GM11168 (cell line): ENCODE results near the gene MGAT2.
"Not testable (repeated sequence)": the region's sequence is repeated elsewhere in the genome, so short reads cannot be mapped to it uniquely, and the experiment has no call there.

Experiments used
- in situ Hi-C: fragments of 300-500 bp; cut with MboI; formaldehyde crosslinking; loops from one replicate; pipeline ENCODE4 v1.12.0; 2022; ENCODE audit warnings: low sequenced_read_pairs; ENCODE audit not compliant: unreplicated experiment

Gene MGAT2

DNA sequence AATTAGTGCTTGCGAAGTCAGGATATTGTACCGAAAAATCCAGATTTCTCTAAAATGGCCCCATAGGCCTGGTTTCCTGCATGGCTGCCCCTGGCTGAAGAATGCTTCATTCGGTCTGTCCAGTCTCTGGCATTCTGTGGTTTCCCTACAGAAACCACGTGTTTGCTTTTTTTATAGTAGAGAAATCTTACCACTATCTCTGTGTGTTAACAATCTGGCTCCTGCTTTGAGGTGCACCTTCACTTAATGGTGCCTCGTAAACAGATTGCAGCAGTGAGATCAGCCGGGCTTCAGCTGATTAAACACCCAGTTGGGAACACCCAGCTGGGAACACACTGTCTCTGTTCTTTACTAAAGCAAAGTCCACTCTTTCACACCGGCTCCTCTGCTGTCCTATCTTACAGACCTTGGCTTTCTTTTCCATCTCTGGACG is 21.1 kb downstream of the MGAT2 start:
- in situ Hi-C loops, result loop anchor here (10.0 to 25.0 kb wide), 2 partner anchors 123 to 446 kb away; partner anchors contain the start of gene KLHDC2

DNA sequence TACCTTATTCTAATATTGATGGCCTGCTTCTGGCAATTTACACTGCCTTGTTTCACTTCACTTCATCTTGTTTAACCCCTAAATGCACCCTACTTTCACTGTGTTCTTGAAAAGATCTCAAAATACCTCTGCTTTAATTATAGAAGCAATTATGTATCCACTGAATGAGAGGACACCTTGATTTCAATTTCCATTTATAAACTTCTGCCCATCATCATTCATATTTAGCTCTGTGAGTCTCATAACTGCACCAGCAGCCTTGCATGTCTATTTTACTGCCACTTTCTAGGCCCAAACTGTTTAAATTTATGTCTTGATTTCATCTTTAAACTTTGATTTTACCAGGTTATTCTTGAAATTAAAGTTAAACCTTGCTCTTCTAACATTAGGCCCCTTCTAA is 21.6 kb downstream of the MGAT2 start:
- in situ Hi-C loops, result loop anchor here (10.0 to 25.0 kb wide), 2 partner anchors 123 to 445 kb away; partner anchors contain the start of gene KLHDC2

DNA sequence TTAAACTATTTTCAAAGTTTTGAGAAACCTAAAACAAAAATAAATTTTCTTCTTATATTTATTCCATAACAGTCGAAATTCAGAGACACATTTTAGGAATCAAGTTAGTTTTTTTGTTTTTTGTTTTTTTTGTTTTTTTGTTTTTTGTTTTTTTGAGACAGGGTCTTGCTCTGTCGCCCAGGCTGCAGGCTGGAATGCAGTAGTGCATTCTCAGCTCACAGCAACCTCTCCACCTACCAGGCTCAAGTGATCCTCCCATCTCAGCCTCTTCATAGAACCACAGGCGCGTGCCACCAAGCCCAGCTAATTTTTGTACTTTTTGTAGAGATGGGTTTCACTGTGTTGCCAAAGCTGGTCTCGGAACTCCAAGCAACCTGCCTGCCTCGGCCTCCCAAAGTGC is 32.9 kb downstream of the MGAT2 start:
- in situ Hi-C loops, result no loop called here

DNA sequence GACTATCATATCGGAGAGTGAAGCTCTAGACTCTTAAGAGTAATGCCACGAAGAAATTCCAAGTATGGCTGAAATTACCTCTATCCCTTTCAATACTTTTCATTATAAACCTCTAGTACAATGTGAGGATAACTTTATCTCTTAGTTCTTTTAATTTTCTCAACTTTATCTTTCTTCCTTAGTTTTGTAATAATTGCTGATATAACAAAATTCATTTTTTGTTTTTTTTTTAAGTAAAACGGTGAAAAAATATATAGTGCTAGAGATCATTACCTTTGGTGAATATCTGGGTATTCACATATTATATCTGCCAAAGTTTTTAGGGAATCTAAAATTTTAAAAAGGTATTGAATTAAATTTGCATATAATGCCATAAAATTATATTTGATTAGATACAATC is 33.9 kb downstream of the MGAT2 start:
- in situ Hi-C loops, result no loop called here

DNA sequence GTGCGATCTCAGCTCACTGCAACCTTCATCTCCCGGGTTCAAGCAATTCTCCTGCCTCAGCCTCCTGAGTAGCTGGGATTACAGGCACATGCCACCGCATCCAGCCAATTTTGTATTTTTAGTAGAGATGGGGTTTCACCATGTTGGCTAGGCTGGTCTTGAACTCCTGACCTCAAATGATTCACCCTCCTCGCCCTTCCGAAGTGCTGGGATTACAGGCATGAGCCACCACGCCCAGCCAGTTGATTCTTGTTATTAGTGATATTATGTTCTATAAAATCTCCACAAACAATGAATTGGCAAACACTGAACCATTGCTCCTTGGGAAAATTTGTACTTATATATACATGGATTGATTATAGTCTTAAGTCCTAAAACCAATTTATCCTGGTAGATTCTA is 36.9 kb downstream of the MGAT2 start:
- in situ Hi-C loops, result not testable (repeated sequence)

DNA sequence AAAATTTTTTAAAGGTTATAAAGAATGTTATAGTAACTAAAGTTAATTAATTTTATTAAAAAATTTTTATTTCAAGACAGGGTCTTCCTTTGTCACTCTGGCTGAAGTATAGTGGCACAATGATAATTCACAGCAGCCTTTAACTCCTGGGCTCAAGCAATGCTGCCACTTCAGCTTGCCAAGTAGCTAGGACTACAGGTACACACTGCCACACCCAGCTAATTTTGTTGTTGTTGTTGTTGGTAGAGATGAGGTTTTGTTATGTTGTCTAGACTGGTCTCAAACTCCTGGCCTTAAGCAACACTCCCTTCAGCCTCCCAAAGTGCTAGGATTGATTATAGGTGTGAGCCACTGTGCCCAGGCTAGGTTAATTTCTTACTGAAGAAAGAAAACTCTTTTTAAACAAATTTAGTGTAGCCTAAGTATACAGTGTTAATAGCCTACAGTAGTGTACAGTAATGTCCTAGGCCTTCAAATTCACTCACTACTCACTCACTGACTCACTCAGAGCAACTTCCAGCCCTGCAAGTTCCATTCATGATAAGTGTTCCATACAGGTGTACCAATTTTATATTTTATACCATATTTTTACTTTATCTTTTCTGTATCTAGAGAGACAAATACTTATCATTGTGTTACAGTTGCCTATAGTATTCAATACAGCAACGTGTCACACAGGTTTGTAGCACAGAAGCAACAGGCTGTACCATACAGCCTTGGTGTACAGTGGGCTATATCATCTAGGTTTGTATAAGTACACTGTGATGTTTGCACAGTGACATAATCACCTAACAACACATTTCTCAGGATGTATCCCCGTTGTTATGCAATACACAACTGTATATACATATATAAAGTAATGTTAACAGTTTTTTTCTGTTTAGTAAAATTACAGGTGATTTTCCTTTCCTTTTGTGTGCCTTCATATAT is 39.2 kb downstream of the MGAT2 start:
- in situ Hi-C loops, result no loop called here

DNA sequence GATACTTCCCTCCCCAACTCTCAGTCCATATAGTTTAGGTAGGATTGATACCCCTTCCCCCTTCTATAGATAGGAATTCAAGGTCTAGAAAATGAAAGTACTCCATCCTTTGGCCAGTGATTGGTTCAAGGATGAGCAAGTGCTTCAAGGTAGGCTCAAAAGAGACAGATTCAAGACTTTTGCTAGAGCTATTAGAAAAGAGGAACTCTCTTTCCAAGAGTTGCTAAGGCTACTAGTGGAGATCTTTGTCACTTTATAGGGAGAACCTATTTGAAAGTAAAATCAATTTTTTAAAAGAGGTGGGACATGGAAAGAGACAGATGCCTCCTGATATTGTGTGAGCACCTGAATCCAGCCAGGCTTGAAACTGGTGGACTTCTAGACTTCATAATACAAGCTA is 49.9 kb downstream of the MGAT2 start:
- in situ Hi-C loops, result no loop called here
